Keratinocyte (primary cell): ENCODE measurements around the gene FAM135A.

Experiments used
- CTCF ChIP-seq, 3 experiments: IDR thresholded peaks in 1 of 3; conservative IDR thresholded peaks in 1 of 3; optimal IDR thresholded peaks in 1 of 3; 2 replicates in 2 of 3; 3 replicates in 1 of 3; pipeline versions ENCODE3 to v1.5.1; 2011; ENCODE audit warnings: low read length in 3 of 3, mild to moderate bottlenecking in 3 of 3, moderate library complexity in 2 of 3, control low read depth in 1 of 3, inconsistent platforms in 1 of 3; ENCODE audit not compliant: insufficient read depth in 2 of 3; ENCODE audit errors: extremely low read depth in 1 of 3
- EZH2 ChIP-seq: IDR thresholded peaks from one replicate; pipeline ENCODE4 v1.6.1; 2012; ENCODE audit warnings: inconsistent platforms, mild to moderate bottlenecking, low read length, moderate library complexity

GRCh38 chr6:70537266-70537665 is 124.0 kb downstream of the FAM135A start:
- TF ChIP-seq CTCF (optimal IDR thresholded peaks at IDR 0.05 in 1 of 3, IDR thresholded peaks at IDR 0.05 in 1 of 3, conservative IDR thresholded peaks at IDR 0.05 in 1 of 3; ENCODE audit: extremely low read depth in 1 of 3, insufficient read depth in 2 of 3, low read length in 3 of 3) (no peak), EZH2 (no peak)
